ENCODE data around the gene HUS1B. TPM values are rescaled to one million over a fixed set of nuclear protein-coding genes. Genes with fewer than 3 reads are reported as not detected.

Gene HUS1B
- total and polyA plus RNA-seq, 2 donors (not counting 3 experiments of a cell fraction or from before 2014, with no cell fraction given): 0.25 to 1.2 TPM

GRCh38 chr6:621931-622330 is 35.0 kb downstream of the HUS1B start:
- ChIA-PET CTCF (interaction anchor here (1.5 kb wide), 1 partner anchor 100 kb away, joined by 6 read pairs; no protein-coding TSS in a partner anchor), POLR2A (no interaction called here)
- no peak for TF ChIP-seq GATA2 (IDR thresholded peaks at IDR 0.05; ENCODE audit: insufficient read depth, insufficient read length, low read depth, low read length)
- no peak for TF ChIP-seq CTCF (IDR thresholded peaks at IDR 0.05; ENCODE audit: extremely low read depth in 1 of 2, insufficient read depth in 1 of 2, low read depth in 1 of 2, low read length in 2 of 2)
- TF ChIP-seq MYC (IDR thresholded peaks at IDR 0.05; ENCODE audit: low read depth, low read length): no peak
- no TSS peak for BruUV-seq (replicated peaks)
- no peak for FAIRE-seq
- no peak overlapping the region for H3K9ac ChIP-seq (replicated peaks; ENCODE audit: extremely low read depth, insufficient read depth, low read length)
- intact Hi-C loops (cut with micrococcal nuclease): no loop called here
- no peaks in the 10 kb centered on the region for H3K9me1 ChIP-seq (replicated peaks; ENCODE audit: control insufficient read depth, extremely low read depth, insufficient read depth, low read length)
- H2AFZ ChIP-seq (ENCODE audit: low read depth, low read length): no peak overlapping the region
- no peaks in the 10 kb centered on the region for H3K27me3 ChIP-seq (ENCODE audit: control insufficient read depth in 2 of 2, insufficient read depth in 2 of 2, low read length in 2 of 2)
- H3K4me1 ChIP-seq (ENCODE audit: control insufficient read depth, extremely low read depth, insufficient read depth, low read length): no peaks in the 10 kb centered on the region
- no peak overlapping the region for H3K4me3 ChIP-seq (replicated peaks in 1 of 3; ENCODE audit: insufficient read depth in 1 of 3, low read depth in 1 of 3, low read length in 3 of 3)
- H3K9me3 ChIP-seq (replicated peaks; ENCODE audit: control insufficient read depth, insufficient read depth, low read length): no peaks in the 10 kb centered on the region
- no peaks in the 10 kb centered on the region for H3K79me2 ChIP-seq (ENCODE audit: control insufficient read depth, insufficient read depth, low read length)
- H3K4me2 ChIP-seq (ENCODE audit: insufficient read depth, low read length): no peak overlapping the region
- H4K20me1 ChIP-seq (replicated peaks; ENCODE audit: control insufficient read depth, extremely low read depth, insufficient read depth, low read length): no peaks in the 10 kb centered on the region
- H3K27ac ChIP-seq (ENCODE audit: insufficient read depth, low read depth, low read length): no peak overlapping the region
- DNase-seq (ENCODE audit: low read depth, low spot score): no peak
- dilution Hi-C loops (cut with MboI; ENCODE audit: extremely low pct_ligation_motif_present, low sequenced_read_pairs): no loop called here
- H3K36me3 ChIP-seq (ENCODE audit: control insufficient read depth in 2 of 2, extremely low read depth in 1 of 2, insufficient read depth in 2 of 2, low read length in 2 of 2): no peaks in the 10 kb centered on the region

- no peak overlapping the region for H3K4me3 ChIP-seq (replicated peaks in 1 of 3; ENCODE audit: insufficient read depth in 1 of 3, low read depth in 1 of 3, low read length in 3 of 3)
- H3K9ac ChIP-seq (replicated peaks; ENCODE audit: extremely low read depth, insufficient read depth, low read length): no peak overlapping the region
- H3K9me1 ChIP-seq (replicated peaks; ENCODE audit: control insufficient read depth, extremely low read depth, insufficient read depth, low read length): no peaks in the 10 kb centered on the region
- H3K4me2 ChIP-seq (ENCODE audit: insufficient read depth, low read length): no peak overlapping the region
- intact Hi-C loops (cut with micrococcal nuclease) (no loop called here), dilution Hi-C loops (cut with MboI; ENCODE audit: extremely low pct_ligation_motif_present, low sequenced_read_pairs) (no loop called here)
- POLR2A ChIA-PET: no interaction called here
- FAIRE-seq (no peak), DNase-seq (ENCODE audit: low read depth, low spot score) (no peak)
- H3K36me3 ChIP-seq (ENCODE audit: control insufficient read depth in 2 of 2, extremely low read depth in 1 of 2, insufficient read depth in 2 of 2, low read length in 2 of 2): no peaks in the 10 kb centered on the region
- H3K4me1 ChIP-seq (ENCODE audit: control insufficient read depth, extremely low read depth, insufficient read depth, low read length): no peaks in the 10 kb centered on the region
- BruUV-seq (replicated peaks): no TSS peak
- no peak overlapping the region for H3K27ac ChIP-seq (ENCODE audit: insufficient read depth, low read depth, low read length)
- no peaks in the 10 kb centered on the region for H3K9me3 ChIP-seq (replicated peaks; ENCODE audit: control insufficient read depth, insufficient read depth, low read length)
- CTCF ChIA-PET: no interaction called here
- TF ChIP-seq JUN (IDR thresholded peaks at IDR 0.05; ENCODE audit: borderline replicate concordance, insufficient read depth, insufficient read length, low read depth) (no peak), MYC (IDR thresholded peaks at IDR 0.05; ENCODE audit: low read depth, low read length) (no peak), POLR2AphosphoS5 (IDR thresholded peaks at IDR 0.05; ENCODE audit: insufficient read depth, low read depth, low read length) (no peak), GATA2 (IDR thresholded peaks at IDR 0.05; ENCODE audit: insufficient read depth, insufficient read length, low read depth, low read length) (no peak), EZH2 (IDR thresholded peaks at IDR 0.05; ENCODE audit: borderline replicate concordance, low read depth, low read length, severe bottlenecking) (no peak), MAX (IDR thresholded peaks at IDR 0.05; ENCODE audit: insufficient read depth, insufficient read length) (no peak)
- H2AFZ ChIP-seq (ENCODE audit: low read depth, low read length): no peak overlapping the region
- H4K20me1 ChIP-seq (replicated peaks; ENCODE audit: control insufficient read depth, extremely low read depth, insufficient read depth, low read length): no peaks in the 10 kb centered on the region
- no peaks in the 10 kb centered on the region for H3K79me2 ChIP-seq (ENCODE audit: control insufficient read depth, insufficient read depth, low read length)
- no peaks in the 10 kb centered on the region for H3K27me3 ChIP-seq (ENCODE audit: control insufficient read depth in 2 of 2, insufficient read depth in 2 of 2, low read length in 2 of 2)
These were observed 36.0 kb downstream of the HUS1B start for GRCh38 chr6:620950-621349.

Measured in endothelial cell of umbilical vein (primary cell).